ENCODE data around the gene TTC39B.

The TTC39B gene

GRCh38 chr9:15157381-15157780 is 149.6 kb downstream of the TTC39B start:
- no peak for TF ChIP-seq CTCF (conservative IDR thresholded peaks at IDR 0.05; ENCODE audit: control insufficient read depth, insufficient read depth, low read depth, low read length)
- DNase-seq (ENCODE audit: low read depth), result peak; percentile 80
- H3K4me3 ChIP-seq (ENCODE audit: control insufficient read depth, low read depth, low read length), result no peak overlapping the region

GRCh38 chr9:15156241-15156640 is 150.8 kb downstream of the TTC39B start:
- H3K4me3 ChIP-seq (ENCODE audit: control insufficient read depth, low read depth, low read length), result no peak overlapping the region
- TF ChIP-seq CTCF (conservative IDR thresholded peaks at IDR 0.05; ENCODE audit: control insufficient read depth, insufficient read depth, low read depth, low read length), result no peak
- no peak for DNase-seq (ENCODE audit: low read depth)

- no peak for TF ChIP-seq CTCF (conservative IDR thresholded peaks at IDR 0.05; ENCODE audit: control insufficient read depth, insufficient read depth, low read depth, low read length)
- H3K4me3 ChIP-seq (ENCODE audit: control insufficient read depth, low read depth, low read length), result no peak overlapping the region
- peak; percentile 53 for DNase-seq (ENCODE audit: low read depth)
Observed at GRCh38 chr9:15155826-15156225, 151.2 kb downstream of the TTC39B start.

GRCh38 chr9:15155323-15155722 is 151.7 kb downstream of the TTC39B start:
- DNase-seq (ENCODE audit: low read depth), result no peak
- no peak overlapping the region for H3K4me3 ChIP-seq (ENCODE audit: control insufficient read depth, low read depth, low read length)
- TF ChIP-seq CTCF (conservative IDR thresholded peaks at IDR 0.05; ENCODE audit: control insufficient read depth, insufficient read depth, low read depth, low read length), result no peak

GRCh38 chr9:15154677-15155076 is 152.3 kb downstream of the TTC39B start:
- DNase-seq (ENCODE audit: low read depth), result no peak
- H3K4me3 ChIP-seq (ENCODE audit: control insufficient read depth, low read depth, low read length), result no peak overlapping the region
- no peak for TF ChIP-seq CTCF (conservative IDR thresholded peaks at IDR 0.05; ENCODE audit: control insufficient read depth, insufficient read depth, low read depth, low read length)

- H3K4me3 ChIP-seq (ENCODE audit: control insufficient read depth, low read depth, low read length), result no peak overlapping the region
- no peak for TF ChIP-seq CTCF (conservative IDR thresholded peaks at IDR 0.05; ENCODE audit: control insufficient read depth, insufficient read depth, low read depth, low read length)
- DNase-seq (ENCODE audit: low read depth), result no peak
Observed at GRCh38 chr9:15153961-15154360, 153.1 kb downstream of the TTC39B start.

GRCh38 chr9:15150939-15151338 is 156.1 kb downstream of the TTC39B start:
- no peak for DNase-seq (ENCODE audit: low read depth)
- no peak overlapping the region for H3K4me3 ChIP-seq (ENCODE audit: control insufficient read depth, low read depth, low read length)
- no peak for TF ChIP-seq CTCF (conservative IDR thresholded peaks at IDR 0.05; ENCODE audit: control insufficient read depth, insufficient read depth, low read depth, low read length)

All from fibroblast of mammary gland (primary cell).